Measurements from ENCODE around the gene SLC22A14. TPM values are rescaled to one million over a fixed set of nuclear protein-coding genes. Genes with fewer than 3 reads are reported as not detected.

SLC22A14 gene
- total RNA-seq, 2 experiments from 2014 or later: not detected

GRCh38 chr3:38257583-38257982, 24.5 kb upstream of the SLC22A14 start:
- no peak for DNase-seq
- no peak overlapping the region for H3K27ac Mint-ChIP-seq
- peaks cover 52% of the 10 kb centered on the region for H3K4me1 Mint-ChIP-seq
- no peaks in the 10 kb centered on the region for H3K9me3 Mint-ChIP-seq
- no peak overlapping the region for H3K4me3 Mint-ChIP-seq
- no peaks in the 10 kb centered on the region for H3K27me3 Mint-ChIP-seq
- POLR2A ChIA-PET: no interaction called here
- peaks cover 52% of the 10 kb centered on the region for H3K36me3 Mint-ChIP-seq (ENCODE audit: low read depth)
- CTCF ChIA-PET: no interaction called here

GRCh38 chr3:38260474-38260873, 21.6 kb upstream of the SLC22A14 start:
- ChIA-PET POLR2A (no interaction called here), CTCF (no interaction called here)
- Mint-ChIP-seq H3K4me1 (peaks cover 39% of the 10 kb centered on the region), H3K9me3 (no peaks in the 10 kb centered on the region), H3K4me3 (no peak overlapping the region), H3K27ac (no peak overlapping the region), H3K36me3 (ENCODE audit: low read depth) (peaks cover 25% of the 10 kb centered on the region), H3K27me3 (no peaks in the 10 kb centered on the region)
- DNase-seq: no peak

GRCh38 chr3:38264353-38264771, 17.7 kb upstream of the SLC22A14 start:
- Mint-ChIP-seq H3K4me1 (peaks cover 25% of the 10 kb centered on the region), H3K9me3 (no peaks in the 10 kb centered on the region), H3K27me3 (no peaks in the 10 kb centered on the region), H3K36me3 (ENCODE audit: low read depth) (peaks cover 3% of the 10 kb centered on the region), H3K27ac (no peak overlapping the region), H3K4me3 (no peak overlapping the region)
- ChIA-PET CTCF (no interaction called here), POLR2A (no interaction called here)
- DNase-seq: no peak

GRCh38 chr3:38264779-38265178, 17.3 kb upstream of the SLC22A14 start:
- ChIA-PET CTCF (no interaction called here), POLR2A (no interaction called here)
- H3K36me3 Mint-ChIP-seq (ENCODE audit: low read depth): peaks cover 3% of the 10 kb centered on the region
- H3K4me3 Mint-ChIP-seq: no peak overlapping the region
- peaks cover 21% of the 10 kb centered on the region for H3K4me1 Mint-ChIP-seq
- H3K27ac Mint-ChIP-seq: no peak overlapping the region
- no peak for DNase-seq
- H3K27me3 Mint-ChIP-seq: no peaks in the 10 kb centered on the region
- no peaks in the 10 kb centered on the region for H3K9me3 Mint-ChIP-seq

GRCh38 chr3:38265604-38266307, 16.3 kb upstream of the SLC22A14 start, which contains the start of gene SLC22A13:
SLC22A13 (plus strand) TSS chr3:38265812; CDS start chr3:38265861, 49 bp downstream.
- Mint-ChIP-seq H3K4me1 (peaks cover 14% of the 10 kb centered on the region), H3K9me3 (no peaks in the 10 kb centered on the region), H3K4me3 (no peak within 1 kb of the TSS), H3K27ac (no peak within 1 kb of the TSS), H3K27me3 (no peaks in the 10 kb centered on the region), H3K36me3 (ENCODE audit: low read depth) (peaks cover 1% of the 10 kb centered on the region)
- CTCF ChIA-PET: no interaction called here
- DNase-seq: no peak
- POLR2A ChIA-PET: no interaction called here

- ChIA-PET POLR2A (no interaction called here), CTCF (no interaction called here)
- no peak for DNase-seq
- Mint-ChIP-seq H3K4me1 (peaks cover 14% of the 10 kb centered on the region), H3K36me3 (ENCODE audit: low read depth) (peaks cover 3% of the 10 kb centered on the region), H3K4me3 (no peak overlapping the region), H3K27me3 (no peaks in the 10 kb centered on the region), H3K27ac (no peak overlapping the region), H3K9me3 (no peaks in the 10 kb centered on the region)
These were observed 15.3 kb upstream of the SLC22A14 start for GRCh38 chr3:38266810-38267209.

- Mint-ChIP-seq H3K4me3 (no peak overlapping the region), H3K36me3 (ENCODE audit: low read depth) (peaks cover 3% of the 10 kb centered on the region), H3K27me3 (no peaks in the 10 kb centered on the region), H3K9me3 (no peaks in the 10 kb centered on the region), H3K27ac (no peak overlapping the region), H3K4me1 (peaks cover 14% of the 10 kb centered on the region)
- no peak for DNase-seq
- ChIA-PET CTCF (no interaction called here), POLR2A (no interaction called here)
These were observed 14.4 kb upstream of the SLC22A14 start for GRCh38 chr3:38267662-38268061.

GRCh38 chr3:38268087-38268486, 14.0 kb upstream of the SLC22A14 start:
- Mint-ChIP-seq H3K27me3 (no peaks in the 10 kb centered on the region), H3K4me1 (peaks cover 14% of the 10 kb centered on the region), H3K27ac (no peak overlapping the region), H3K4me3 (no peak overlapping the region), H3K9me3 (no peaks in the 10 kb centered on the region), H3K36me3 (ENCODE audit: low read depth) (peaks cover 3% of the 10 kb centered on the region)
- CTCF ChIA-PET: no interaction called here
- no peak for DNase-seq
- POLR2A ChIA-PET: no interaction called here

- H3K36me3 Mint-ChIP-seq (ENCODE audit: low read depth): peaks cover 3% of the 10 kb centered on the region
- ChIA-PET CTCF (no interaction called here), POLR2A (no interaction called here)
- peaks cover 14% of the 10 kb centered on the region for H3K4me1 Mint-ChIP-seq
- H3K4me3 Mint-ChIP-seq: no peak overlapping the region
- H3K27me3 Mint-ChIP-seq: no peaks in the 10 kb centered on the region
- no peak for DNase-seq
- H3K9me3 Mint-ChIP-seq: no peaks in the 10 kb centered on the region
- no peak overlapping the region for H3K27ac Mint-ChIP-seq
These were observed 13.6 kb upstream of the SLC22A14 start for GRCh38 chr3:38268522-38268921.

GRCh38 chr3:38270606-38271005, 11.5 kb upstream of the SLC22A14 start:
- POLR2A ChIA-PET: no interaction called here

GRCh38 chr3:38271553-38271952, 10.5 kb upstream of the SLC22A14 start:
- no peaks in the 10 kb centered on the region for H3K27me3 Mint-ChIP-seq
- CTCF ChIA-PET: no interaction called here
- peaks cover 12% of the 10 kb centered on the region for H3K4me1 Mint-ChIP-seq

More at GRCh38 chr3:38270606-38271005, 11.5 kb upstream of the SLC22A14 start:
- Mint-ChIP-seq H3K27ac (no peak overlapping the region), H3K4me3 (no peak overlapping the region), H3K36me3 (ENCODE audit: low read depth) (peaks cover 3% of the 10 kb centered on the region), H3K4me1 (peaks cover 14% of the 10 kb centered on the region), H3K9me3 (no peaks in the 10 kb centered on the region), H3K27me3 (no peaks in the 10 kb centered on the region)
- DNase-seq: no peak
- CTCF ChIA-PET: no interaction called here

GRCh38 chr3:38274864-38275649, 7.0 kb upstream of the SLC22A14 start:
- H3K4me3 Mint-ChIP-seq: no peak overlapping the region
- POLR2A ChIA-PET: no interaction called here
- no peaks in the 10 kb centered on the region for H3K9me3 Mint-ChIP-seq
- DNase-seq: no peak
- no peak overlapping the region for H3K27ac Mint-ChIP-seq
- no peaks in the 10 kb centered on the region for H3K4me1 Mint-ChIP-seq
- peaks cover 3% of the 10 kb centered on the region for H3K36me3 Mint-ChIP-seq (ENCODE audit: low read depth)
- CTCF ChIA-PET: no interaction called here
- no peaks in the 10 kb centered on the region for H3K27me3 Mint-ChIP-seq

More at GRCh38 chr3:38271553-38271952, 10.5 kb upstream of the SLC22A14 start:
- H3K4me3 Mint-ChIP-seq: no peak overlapping the region
- H3K36me3 Mint-ChIP-seq (ENCODE audit: low read depth): peaks cover 3% of the 10 kb centered on the region
- DNase-seq: no peak
- H3K27ac Mint-ChIP-seq: no peak overlapping the region
- POLR2A ChIA-PET: no interaction called here
- no peaks in the 10 kb centered on the region for H3K9me3 Mint-ChIP-seq

GRCh38 chr3:38275658-38276057, 6.4 kb upstream of the SLC22A14 start:
- no peak overlapping the region for H3K27ac Mint-ChIP-seq

More at GRCh38 chr3:38275658-38276057, 6.4 kb upstream of the SLC22A14 start:
- Mint-ChIP-seq H3K27me3 (no peaks in the 10 kb centered on the region), H3K9me3 (no peaks in the 10 kb centered on the region), H3K4me3 (no peak overlapping the region), H3K4me1 (no peaks in the 10 kb centered on the region), H3K36me3 (ENCODE audit: low read depth) (peaks cover 3% of the 10 kb centered on the region)
- ChIA-PET POLR2A (no interaction called here), CTCF (no interaction called here)
- no peak for DNase-seq
